HG03045 (cell line): Measurements from ENCODE around the gene LIG1.
"Not testable (repeated sequence)": the region's sequence is repeated elsewhere in the genome, so short reads cannot be mapped to it uniquely, and the experiment has no call there.

Source experiments
- ATAC-seq: cut with Tn5 transposase; IDR thresholded peaks from one replicate; pipeline ENCODE4 v1.9.1; 2021; ENCODE audit warnings: mild to moderate bottlenecking, moderate library complexity; ENCODE audit not compliant: unreplicated experiment

Gene LIG1

DNA sequence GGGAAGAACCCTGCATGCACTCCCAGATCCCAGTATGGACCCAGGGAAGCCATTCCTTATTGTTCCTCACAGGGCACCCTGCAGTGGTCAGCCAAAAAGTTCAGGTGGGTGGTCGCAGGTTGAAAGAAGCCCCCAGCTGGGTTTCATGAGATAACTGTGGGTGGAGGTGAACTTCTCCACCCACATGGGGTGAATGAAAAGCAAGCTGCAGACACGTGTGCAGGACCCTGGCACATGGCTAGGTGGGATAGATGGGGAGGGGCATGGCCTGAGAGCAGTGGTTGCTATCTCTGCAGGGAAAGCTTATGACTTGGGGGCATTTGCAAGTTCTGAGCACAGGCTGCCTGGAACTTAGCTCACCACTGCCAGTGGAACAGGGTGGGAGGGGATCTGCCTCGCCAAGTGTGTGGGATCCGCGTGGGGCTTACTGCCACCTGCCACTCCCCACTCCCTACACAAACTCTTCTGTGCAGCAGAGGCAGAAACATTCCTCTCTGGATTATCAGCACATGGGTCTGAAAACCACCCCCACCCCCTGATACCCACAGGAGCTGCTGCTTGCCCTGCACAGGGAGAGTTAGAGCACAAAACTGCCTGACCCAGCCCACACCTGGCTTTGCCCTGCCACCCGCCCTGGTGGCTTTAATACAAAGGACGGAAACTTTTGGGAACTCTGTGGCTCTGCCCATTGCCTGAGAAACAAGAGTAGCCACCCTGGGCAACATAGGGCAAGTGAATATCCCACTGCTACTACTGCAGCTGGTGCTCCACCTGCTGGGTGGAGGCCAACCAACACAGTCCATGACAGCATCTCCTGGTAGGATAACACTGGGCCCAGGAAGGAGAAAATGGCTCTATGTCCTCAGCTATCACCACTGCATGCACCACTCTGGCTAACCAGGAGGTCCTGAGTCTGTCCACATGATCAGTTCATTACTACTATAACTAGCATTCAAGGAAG lies 84.0 kb downstream of the LIG1 start:
- no peak for ATAC-seq

DNA sequence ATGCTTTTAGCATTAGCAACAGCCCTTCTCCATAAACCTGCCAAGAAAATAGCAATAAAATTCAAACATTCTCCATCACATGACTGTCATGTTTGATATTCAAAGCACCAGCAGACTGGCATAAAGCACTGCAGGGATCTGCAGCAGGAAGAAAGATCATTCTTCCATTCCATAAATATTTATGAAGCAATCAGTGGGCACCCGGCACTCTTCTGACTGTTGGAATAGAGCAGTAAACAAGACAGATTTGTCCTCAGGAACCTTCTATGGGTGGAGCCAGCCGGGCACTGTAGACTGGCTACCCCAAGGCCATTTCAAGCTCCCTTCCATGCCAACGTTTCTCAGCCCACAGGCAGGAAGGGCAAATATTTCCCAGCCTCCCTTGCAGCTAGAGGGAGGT lies 85.1 kb downstream of the LIG1 start:
- ATAC-seq = no peak

- ATAC-seq = no peak
Measured at GRCh38 chr19:48081106-48081505, 89.0 kb downstream of the LIG1 start.

DNA sequence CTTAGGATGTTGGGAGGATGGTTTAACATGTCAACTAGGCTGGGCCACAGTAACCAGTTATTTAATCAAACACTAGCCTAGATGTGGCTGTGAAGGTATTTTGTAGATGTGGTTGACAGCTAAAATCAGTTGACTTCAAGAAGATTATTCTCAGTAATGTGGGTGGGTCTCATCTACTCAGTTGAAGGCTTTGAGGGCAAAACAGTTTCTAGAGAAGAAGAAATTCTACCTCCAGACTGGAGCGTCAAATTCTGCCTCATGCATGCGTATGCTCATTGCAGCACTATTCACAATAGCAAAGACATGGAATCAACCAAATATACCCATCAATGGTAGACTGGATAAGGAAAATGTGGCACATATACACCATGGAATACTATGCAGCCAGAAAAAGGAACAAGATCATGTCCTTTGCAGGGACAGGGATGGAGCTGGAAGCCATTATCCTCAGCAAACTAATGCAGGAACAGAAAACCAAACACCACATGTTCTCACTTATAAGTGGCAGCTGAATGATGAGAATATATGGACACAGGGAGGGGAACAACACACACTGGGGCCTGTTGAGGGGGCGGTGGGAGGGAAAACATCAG lies 99.9 kb downstream of the LIG1 start:
- ATAC-seq = not testable (repeated sequence)

- ATAC-seq = no peak
Measured at GRCh38 chr19:48069435-48069834, 100.7 kb downstream of the LIG1 start.
